Measurements from ENCODE around the gene CENPV. TPM values are rescaled to one million over a fixed set of nuclear protein-coding genes. Genes with fewer than 3 reads are reported as not detected.

CENPV gene
- total RNA-seq, 3 donors from 2014 or later: 4.3 to 25.9 (median 13.5) TPM

- intact Hi-C loops (cut with DNase I; ENCODE audit: low total_unique reads): no loop called here
- Histone ChIP-seq H3K4me3 (no peak overlapping the region), H3K36me3 (peaks cover 6% of the 10 kb centered on the region), H3K27me3 (no peaks in the 10 kb centered on the region), H3K9me3 (no peaks in the 10 kb centered on the region), H3K4me1 (no peaks in the 10 kb centered on the region), H3K27ac (no peak overlapping the region)
- no peak for TF ChIP-seq POLR2A (IDR thresholded peaks at IDR 0.05)
- no peak for TF ChIP-seq POLR2AphosphoS5 (IDR thresholded peaks at IDR 0.05)
- TF ChIP-seq CTCF (IDR thresholded peaks at IDR 0.05): no peak
- DNase-seq (ENCODE audit: low spot score in 2 of 2): no peak
Observed at GRCh38 chr17:16346721-16347271, 6.5 kb downstream of the CENPV start.

DNA sequence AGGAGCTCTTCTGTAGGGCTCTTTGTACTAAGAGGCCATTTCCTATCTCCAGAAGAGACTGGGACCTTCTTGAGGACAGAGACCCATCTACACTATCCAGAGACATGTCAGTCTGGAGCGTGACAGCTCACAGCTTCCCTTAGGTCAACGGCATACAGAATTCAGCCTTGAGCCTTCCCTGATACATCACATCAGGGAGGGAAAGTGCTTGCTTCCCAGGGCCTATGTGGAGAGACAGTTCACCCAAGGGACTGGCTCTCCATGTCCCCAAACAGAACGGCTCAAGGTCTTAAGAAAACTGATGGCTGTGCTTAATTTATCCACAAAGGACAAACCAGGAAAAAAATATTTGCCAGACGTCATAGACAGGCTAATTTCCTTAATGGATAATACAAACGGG, 7.7 kb downstream of the CENPV start:
- TF ChIP-seq POLR2A (IDR thresholded peaks at IDR 0.05) (no peak), POLR2AphosphoS5 (IDR thresholded peaks at IDR 0.05) (no peak), CTCF (IDR thresholded peaks at IDR 0.05) (no peak)
- H3K27ac ChIP-seq: no peak overlapping the region
- H3K36me3 ChIP-seq: peaks cover 6% of the 10 kb centered on the region
- no peaks in the 10 kb centered on the region for H3K27me3 ChIP-seq
- intact Hi-C loops (cut with DNase I; ENCODE audit: low total_unique reads): no loop called here
- H3K4me1 ChIP-seq: no peaks in the 10 kb centered on the region
- no peak for DNase-seq (ENCODE audit: low spot score in 2 of 2)
- no peak overlapping the region for H3K4me3 ChIP-seq
- H3K9me3 ChIP-seq: no peaks in the 10 kb centered on the region

GRCh38 chr17:16343569-16343968, 9.7 kb downstream of the CENPV start:
- DNase-seq (ENCODE audit: low spot score in 2 of 2): no peak
- H3K4me1 ChIP-seq: no peaks in the 10 kb centered on the region
- intact Hi-C loops (cut with DNase I; ENCODE audit: low total_unique reads): no loop called here
- no peak for TF ChIP-seq POLR2AphosphoS5 (IDR thresholded peaks at IDR 0.05)
- H3K36me3 ChIP-seq: peaks cover 6% of the 10 kb centered on the region
- no peaks in the 10 kb centered on the region for H3K27me3 ChIP-seq
- H3K4me3 ChIP-seq: no peak overlapping the region
- no peak overlapping the region for H3K27ac ChIP-seq
- no peaks in the 10 kb centered on the region for H3K9me3 ChIP-seq

DNA sequence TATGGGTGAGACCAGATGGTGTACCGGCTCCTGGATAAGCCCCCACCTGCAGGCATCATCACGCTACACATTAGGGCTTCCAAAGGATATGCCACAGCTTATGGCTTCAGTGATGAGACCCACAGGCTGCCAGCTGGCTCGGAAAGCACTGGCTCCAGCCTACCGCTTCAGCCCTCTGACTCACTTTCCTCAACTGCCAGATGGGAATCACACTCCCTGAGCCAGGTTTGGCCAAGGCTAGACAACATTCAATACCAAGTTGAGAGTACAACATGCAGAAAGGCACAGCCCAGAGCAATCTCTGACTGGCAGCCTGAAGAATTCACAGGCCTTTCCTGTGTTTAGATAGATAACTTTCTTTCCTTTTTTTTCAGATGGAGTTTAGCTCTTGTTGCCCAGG, 10.3 kb downstream of the CENPV start:
- Histone ChIP-seq H3K9me3 (no peaks in the 10 kb centered on the region), H3K27ac (no peak overlapping the region), H3K27me3 (no peaks in the 10 kb centered on the region), H3K36me3 (peaks cover 6% of the 10 kb centered on the region), H3K4me1 (no peaks in the 10 kb centered on the region), H3K4me3 (no peak overlapping the region)
- intact Hi-C loops (cut with DNase I; ENCODE audit: low total_unique reads): no loop called here
- TF ChIP-seq POLR2A (IDR thresholded peaks at IDR 0.05) (no peak), CTCF (IDR thresholded peaks at IDR 0.05) (no peak), POLR2AphosphoS5 (IDR thresholded peaks at IDR 0.05) (no peak)
- no peak for DNase-seq (ENCODE audit: low spot score in 2 of 2)

GRCh38 chr17:16339959-16340358, 13.3 kb downstream of the CENPV start:
- no peaks in the 10 kb centered on the region for H3K9me3 ChIP-seq
- no peaks in the 10 kb centered on the region for H3K27me3 ChIP-seq
- intact Hi-C loops (cut with DNase I; ENCODE audit: low total_unique reads): no loop called here
- H3K27ac ChIP-seq: no peak overlapping the region
- DNase-seq (ENCODE audit: low spot score in 2 of 2): no peak
- TF ChIP-seq POLR2A (IDR thresholded peaks at IDR 0.05) (no peak), CTCF (IDR thresholded peaks at IDR 0.05) (no peak), POLR2AphosphoS5 (IDR thresholded peaks at IDR 0.05) (no peak)
- H3K4me1 ChIP-seq: no peaks in the 10 kb centered on the region
- no peak overlapping the region for H3K4me3 ChIP-seq
- H3K36me3 ChIP-seq: peaks cover 6% of the 10 kb centered on the region

DNA sequence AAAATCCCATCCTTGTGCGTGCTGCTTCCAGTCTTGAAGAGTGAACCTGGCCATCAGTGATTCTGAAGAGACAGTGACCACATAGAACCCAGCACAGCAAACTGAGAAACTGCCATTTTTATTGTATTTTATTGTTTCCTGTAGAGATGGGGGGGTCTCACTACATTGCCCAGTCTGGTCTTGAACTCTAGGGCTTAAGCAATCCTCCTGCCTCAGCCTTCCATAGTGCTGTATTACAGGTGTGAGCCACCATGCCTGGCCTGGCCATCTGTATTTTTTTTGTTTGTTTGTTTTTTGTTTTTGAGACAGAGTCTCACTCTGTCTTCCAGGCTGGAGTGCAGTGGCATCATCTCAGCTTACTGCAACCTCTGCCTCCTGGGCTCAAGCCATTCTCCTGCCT, 13.9 kb downstream of the CENPV start:
- DNase-seq (ENCODE audit: low spot score in 2 of 2): no peak
- no peaks in the 10 kb centered on the region for H3K27me3 ChIP-seq
- H3K9me3 ChIP-seq: no peaks in the 10 kb centered on the region
- H3K4me3 ChIP-seq: no peak overlapping the region
- no peaks in the 10 kb centered on the region for H3K4me1 ChIP-seq
- intact Hi-C loops (cut with DNase I; ENCODE audit: low total_unique reads): no loop called here
- no peak overlapping the region for H3K27ac ChIP-seq
- no peak for TF ChIP-seq POLR2A (IDR thresholded peaks at IDR 0.05)
- TF ChIP-seq CTCF (IDR thresholded peaks at IDR 0.05): no peak
- no peak for TF ChIP-seq POLR2AphosphoS5 (IDR thresholded peaks at IDR 0.05)
- H3K36me3 ChIP-seq: peaks cover 6% of the 10 kb centered on the region

Measured in breast epithelium (tissue), 4 donors.